ENCODE measurements around the gene SLC22A6.

DNA sequence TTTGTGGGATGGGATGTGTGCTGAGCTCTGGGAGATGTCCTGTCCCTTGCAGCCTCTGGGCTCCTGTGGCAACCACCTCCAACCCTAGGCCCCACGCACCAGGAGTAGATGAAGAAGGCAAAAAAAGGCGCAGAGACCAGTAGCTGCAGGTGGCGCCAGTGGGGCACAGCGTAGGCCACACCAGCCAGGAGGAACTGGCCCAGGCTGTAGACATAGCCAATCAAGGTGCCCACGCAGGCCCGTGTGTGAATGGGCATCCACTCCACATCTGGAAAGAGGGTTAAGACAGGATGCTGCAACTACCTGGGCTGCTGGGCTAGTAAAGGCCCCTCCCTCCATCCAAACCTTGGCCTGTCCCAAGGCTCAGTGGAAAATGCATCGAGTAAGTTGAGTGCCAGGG lies 3.0 kb downstream of the SLC22A6 start:
- TF ChIP-seq, protein P1, sequence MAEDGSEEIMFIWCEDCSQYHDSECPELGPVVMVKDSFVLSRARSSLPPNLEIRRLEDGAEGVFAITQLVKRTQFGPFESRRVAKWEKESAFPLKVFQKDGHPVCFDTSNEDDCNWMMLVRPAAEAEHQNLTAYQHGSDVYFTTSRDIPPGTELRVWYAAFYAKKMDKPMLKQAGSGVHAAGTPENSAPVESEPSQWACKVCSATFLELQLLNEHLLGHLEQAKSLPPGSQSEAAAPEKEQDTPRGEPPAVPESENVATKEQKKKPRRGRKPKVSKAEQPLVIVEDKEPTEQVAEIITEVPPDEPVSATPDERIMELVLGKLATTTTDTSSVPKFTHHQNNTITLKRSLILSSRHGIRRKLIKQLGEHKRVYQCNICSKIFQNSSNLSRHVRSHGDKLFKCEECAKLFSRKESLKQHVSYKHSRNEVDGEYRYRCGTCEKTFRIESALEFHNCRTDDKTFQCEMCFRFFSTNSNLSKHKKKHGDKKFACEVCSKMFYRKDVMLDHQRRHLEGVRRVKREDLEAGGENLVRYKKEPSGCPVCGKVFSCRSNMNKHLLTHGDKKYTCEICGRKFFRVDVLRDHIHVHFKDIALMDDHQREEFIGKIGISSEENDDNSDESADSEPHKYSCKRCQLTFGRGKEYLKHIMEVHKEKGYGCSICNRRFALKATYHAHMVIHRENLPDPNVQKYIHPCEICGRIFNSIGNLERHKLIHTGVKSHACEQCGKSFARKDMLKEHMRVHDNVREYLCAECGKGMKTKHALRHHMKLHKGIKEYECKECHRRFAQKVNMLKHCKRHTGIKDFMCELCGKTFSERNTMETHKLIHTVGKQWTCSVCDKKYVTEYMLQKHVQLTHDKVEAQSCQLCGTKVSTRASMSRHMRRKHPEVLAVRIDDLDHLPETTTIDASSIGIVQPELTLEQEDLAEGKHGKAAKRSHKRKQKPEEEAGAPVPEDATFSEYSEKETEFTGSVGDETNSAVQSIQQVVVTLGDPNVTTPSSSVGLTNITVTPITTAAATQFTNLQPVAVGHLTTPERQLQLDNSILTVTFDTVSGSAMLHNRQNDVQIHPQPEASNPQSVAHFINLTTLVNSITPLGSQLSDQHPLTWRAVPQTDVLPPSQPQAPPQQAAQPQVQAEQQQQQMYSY (CRISPR knock-in tag; IDR thresholded peaks at IDR 0.05) = no peak
- TF ChIP-seq MAX (CRISPR knock-in tag; IDR thresholded peaks at IDR 0.05) = no peak
- TF ChIP-seq CTCF (IDR thresholded peaks at IDR 0.05) = no peak
- TF ChIP-seq, protein P2, sequence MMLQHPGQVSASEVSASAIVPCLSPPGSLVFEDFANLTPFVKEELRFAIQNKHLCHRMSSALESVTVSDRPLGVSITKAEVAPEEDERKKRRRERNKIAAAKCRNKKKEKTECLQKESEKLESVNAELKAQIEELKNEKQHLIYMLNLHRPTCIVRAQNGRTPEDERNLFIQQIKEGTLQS (CRISPR knock-in tag; conservative IDR thresholded peaks at IDR 0.05) = no peak
- TF ChIP-seq, protein P3, sequence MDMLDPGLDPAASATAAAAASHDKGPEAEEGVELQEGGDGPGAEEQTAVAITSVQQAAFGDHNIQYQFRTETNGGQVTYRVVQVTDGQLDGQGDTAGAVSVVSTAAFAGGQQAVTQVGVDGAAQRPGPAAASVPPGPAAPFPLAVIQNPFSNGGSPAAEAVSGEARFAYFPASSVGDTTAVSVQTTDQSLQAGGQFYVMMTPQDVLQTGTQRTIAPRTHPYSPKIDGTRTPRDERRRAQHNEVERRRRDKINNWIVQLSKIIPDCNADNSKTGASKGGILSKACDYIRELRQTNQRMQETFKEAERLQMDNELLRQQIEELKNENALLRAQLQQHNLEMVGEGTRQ (CRISPR knock-in tag; IDR thresholded peaks at IDR 0.05) = no peak
- no peak for TF ChIP-seq TCF7 (CRISPR knock-in tag; IDR thresholded peaks at IDR 0.05; ENCODE audit: low read depth)
- TF ChIP-seq, protein P4, sequence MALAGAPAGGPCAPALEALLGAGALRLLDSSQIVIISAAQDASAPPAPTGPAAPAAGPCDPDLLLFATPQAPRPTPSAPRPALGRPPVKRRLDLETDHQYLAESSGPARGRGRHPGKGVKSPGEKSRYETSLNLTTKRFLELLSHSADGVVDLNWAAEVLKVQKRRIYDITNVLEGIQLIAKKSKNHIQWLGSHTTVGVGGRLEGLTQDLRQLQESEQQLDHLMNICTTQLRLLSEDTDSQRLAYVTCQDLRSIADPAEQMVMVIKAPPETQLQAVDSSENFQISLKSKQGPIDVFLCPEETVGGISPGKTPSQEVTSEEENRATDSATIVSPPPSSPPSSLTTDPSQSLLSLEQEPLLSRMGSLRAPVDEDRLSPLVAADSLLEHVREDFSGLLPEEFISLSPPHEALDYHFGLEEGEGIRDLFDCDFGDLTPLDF (CRISPR knock-in tag; IDR thresholded peaks at IDR 0.05) = no peak
- TF ChIP-seq SP1 (CRISPR knock-in tag; conservative IDR thresholded peaks at IDR 0.05) = no peak
- no peak for TF ChIP-seq FOXP4 (CRISPR knock-in tag; IDR thresholded peaks at IDR 0.05)
- TF ChIP-seq NFYB (CRISPR knock-in tag; conservative IDR thresholded peaks at IDR 0.05; ENCODE audit: low read depth) = no peak
- TF ChIP-seq, protein P5, sequence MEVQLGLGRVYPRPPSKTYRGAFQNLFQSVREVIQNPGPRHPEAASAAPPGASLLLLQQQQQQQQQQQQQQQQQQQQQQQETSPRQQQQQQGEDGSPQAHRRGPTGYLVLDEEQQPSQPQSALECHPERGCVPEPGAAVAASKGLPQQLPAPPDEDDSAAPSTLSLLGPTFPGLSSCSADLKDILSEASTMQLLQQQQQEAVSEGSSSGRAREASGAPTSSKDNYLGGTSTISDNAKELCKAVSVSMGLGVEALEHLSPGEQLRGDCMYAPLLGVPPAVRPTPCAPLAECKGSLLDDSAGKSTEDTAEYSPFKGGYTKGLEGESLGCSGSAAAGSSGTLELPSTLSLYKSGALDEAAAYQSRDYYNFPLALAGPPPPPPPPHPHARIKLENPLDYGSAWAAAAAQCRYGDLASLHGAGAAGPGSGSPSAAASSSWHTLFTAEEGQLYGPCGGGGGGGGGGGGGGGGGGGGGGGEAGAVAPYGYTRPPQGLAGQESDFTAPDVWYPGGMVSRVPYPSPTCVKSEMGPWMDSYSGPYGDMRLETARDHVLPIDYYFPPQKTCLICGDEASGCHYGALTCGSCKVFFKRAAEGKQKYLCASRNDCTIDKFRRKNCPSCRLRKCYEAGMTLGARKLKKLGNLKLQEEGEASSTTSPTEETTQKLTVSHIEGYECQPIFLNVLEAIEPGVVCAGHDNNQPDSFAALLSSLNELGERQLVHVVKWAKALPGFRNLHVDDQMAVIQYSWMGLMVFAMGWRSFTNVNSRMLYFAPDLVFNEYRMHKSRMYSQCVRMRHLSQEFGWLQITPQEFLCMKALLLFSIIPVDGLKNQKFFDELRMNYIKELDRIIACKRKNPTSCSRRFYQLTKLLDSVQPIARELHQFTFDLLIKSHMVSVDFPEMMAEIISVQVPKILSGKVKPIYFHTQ (CRISPR knock-in tag; IDR thresholded peaks at IDR 0.05) = no peak
- TF ChIP-seq MYBL2 (CRISPR knock-in tag; IDR thresholded peaks at IDR 0.05) = no peak
- TF ChIP-seq, protein P6, sequence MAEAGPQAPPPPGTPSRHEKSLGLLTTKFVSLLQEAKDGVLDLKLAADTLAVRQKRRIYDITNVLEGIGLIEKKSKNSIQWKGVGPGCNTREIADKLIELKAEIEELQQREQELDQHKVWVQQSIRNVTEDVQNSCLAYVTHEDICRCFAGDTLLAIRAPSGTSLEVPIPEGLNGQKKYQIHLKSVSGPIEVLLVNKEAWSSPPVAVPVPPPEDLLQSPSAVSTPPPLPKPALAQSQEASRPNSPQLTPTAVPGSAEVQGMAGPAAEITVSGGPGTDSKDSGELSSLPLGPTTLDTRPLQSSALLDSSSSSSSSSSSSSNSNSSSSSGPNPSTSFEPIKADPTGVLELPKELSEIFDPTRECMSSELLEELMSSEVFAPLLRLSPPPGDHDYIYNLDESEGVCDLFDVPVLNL (CRISPR knock-in tag; IDR thresholded peaks at IDR 0.05; ENCODE audit: borderline replicate concordance, low read depth) = no peak
- TF ChIP-seq NR2C2 (CRISPR knock-in tag; IDR thresholded peaks at IDR 0.05) = no peak
